Measurements from ENCODE around the gene IER5.

The IER5 gene

DNA sequence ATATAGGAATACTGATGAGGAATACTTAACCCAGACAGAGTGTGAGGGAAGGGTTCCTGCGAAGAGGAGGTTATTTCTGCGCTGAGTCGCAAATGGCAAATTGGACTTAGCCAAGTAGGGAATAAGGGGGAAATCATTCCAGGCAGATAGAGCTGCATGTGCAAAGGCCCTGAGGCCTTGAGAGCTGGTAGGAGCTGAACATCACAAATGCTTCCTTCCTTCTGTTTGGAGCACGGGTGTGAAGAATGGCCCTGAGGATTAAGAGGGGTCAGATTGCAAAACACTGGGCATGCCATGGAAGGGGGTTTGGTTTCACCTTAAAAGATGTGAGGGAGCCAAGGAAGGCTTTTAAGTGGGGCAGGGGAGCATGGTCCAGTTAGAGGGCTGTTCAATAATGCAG lies 12.4 kb downstream of the IER5 start:
- H3K4me1 ChIP-seq (ENCODE audit: control insufficient read depth in 1 of 2, insufficient read depth in 2 of 2, low read length in 2 of 2) = peaks cover 21 to 23% of the 10 kb centered on the region in 2 donors
- H3K27ac ChIP-seq (ENCODE audit: low read length) = no peak overlapping the region
- H3K9me3 ChIP-seq (ENCODE audit: control insufficient read depth in 1 of 2, low read length in 2 of 2) = no peaks in the 10 kb centered on the region
- H3K27me3 ChIP-seq (ENCODE audit: low read depth, low read length) = no peaks in the 10 kb centered on the region
- H3K4me3 ChIP-seq (ENCODE audit: low read depth in 1 of 2, low read length in 2 of 2) = no peak overlapping the region
- no peaks in the 10 kb centered on the region for H3K36me3 ChIP-seq (ENCODE audit: control insufficient read depth in 1 of 2, insufficient read depth in 2 of 2, low read length in 2 of 2)

DNA sequence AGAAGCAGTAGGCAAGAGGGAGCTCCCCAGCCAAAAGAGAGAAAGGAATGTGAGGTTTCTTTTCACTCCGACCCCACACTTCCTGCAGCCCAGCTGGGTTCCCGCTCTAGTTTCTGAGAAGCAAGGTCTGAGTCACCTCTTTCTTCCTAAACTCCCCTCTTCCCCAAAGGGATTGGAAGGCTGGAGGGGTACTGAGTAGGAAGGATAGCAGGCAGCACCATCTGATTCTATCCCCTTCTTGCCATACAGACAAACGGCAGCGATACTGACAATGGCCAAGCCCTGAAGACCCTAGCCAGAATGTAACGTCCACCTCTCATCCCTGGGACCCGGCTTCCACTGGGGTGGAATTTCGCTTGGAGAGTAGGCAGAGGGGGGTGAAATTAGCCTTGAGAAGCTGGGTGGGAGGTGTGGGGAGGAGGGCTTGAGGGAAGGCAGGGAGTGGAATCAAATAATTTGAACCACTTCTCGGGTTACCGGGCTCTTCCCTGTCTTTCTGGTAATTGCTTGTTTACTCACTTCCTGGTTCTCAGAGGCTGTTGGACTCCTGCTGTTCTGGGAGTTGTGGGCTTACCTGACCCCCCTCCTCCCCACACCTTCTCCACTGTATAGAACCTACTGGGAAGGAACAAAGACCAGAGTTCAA lies 13.2 kb downstream of the IER5 start:
- Histone ChIP-seq H3K36me3 (ENCODE audit: control insufficient read depth in 1 of 2, insufficient read depth in 2 of 2, low read length in 2 of 2) (no peaks in the 10 kb centered on the region), H3K27ac (ENCODE audit: low read length) (no peak overlapping the region), H3K4me1 (ENCODE audit: control insufficient read depth in 1 of 2, insufficient read depth in 2 of 2, low read length in 2 of 2) (peaks cover 17 to 23% of the 10 kb centered on the region in 2 donors), H3K4me3 (ENCODE audit: low read depth in 1 of 2, low read length in 2 of 2) (no peak overlapping the region), H3K27me3 (ENCODE audit: low read depth, low read length) (no peaks in the 10 kb centered on the region), H3K9me3 (ENCODE audit: control insufficient read depth in 1 of 2, low read length in 2 of 2) (no peaks in the 10 kb centered on the region)

DNA sequence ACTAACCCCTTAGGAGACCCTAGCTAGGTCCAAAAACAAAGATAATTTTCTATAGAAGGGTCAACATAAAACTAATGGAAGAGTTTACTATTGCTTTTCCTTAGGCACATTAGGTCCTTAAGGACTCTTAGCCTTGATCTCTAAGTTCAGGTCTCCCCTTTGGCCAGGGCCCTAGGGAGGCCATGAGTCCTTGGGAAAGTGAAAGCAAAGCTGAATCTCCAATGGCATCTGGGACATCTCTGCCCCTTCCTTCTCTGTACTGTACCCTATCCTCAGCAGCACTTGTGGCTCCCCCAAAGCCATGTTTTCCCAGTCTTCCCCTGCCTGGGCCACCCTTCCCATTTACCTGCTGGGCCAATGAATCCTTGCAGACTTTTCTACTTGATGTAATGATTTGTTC lies 14.3 kb downstream of the IER5 start:
- H3K27ac ChIP-seq (ENCODE audit: low read length) = no peak overlapping the region
- no peaks in the 10 kb centered on the region for H3K36me3 ChIP-seq (ENCODE audit: control insufficient read depth in 1 of 2, insufficient read depth in 2 of 2, low read length in 2 of 2)
- H3K4me3 ChIP-seq (ENCODE audit: low read depth in 1 of 2, low read length in 2 of 2) = no peak overlapping the region
- H3K4me1 ChIP-seq (ENCODE audit: control insufficient read depth in 1 of 2, insufficient read depth in 2 of 2, low read length in 2 of 2) = peaks cover 10 to 23% of the 10 kb centered on the region in 2 donors
- no peaks in the 10 kb centered on the region for H3K9me3 ChIP-seq (ENCODE audit: control insufficient read depth in 1 of 2, low read length in 2 of 2)
- H3K27me3 ChIP-seq (ENCODE audit: low read depth, low read length) = no peaks in the 10 kb centered on the region

DNA sequence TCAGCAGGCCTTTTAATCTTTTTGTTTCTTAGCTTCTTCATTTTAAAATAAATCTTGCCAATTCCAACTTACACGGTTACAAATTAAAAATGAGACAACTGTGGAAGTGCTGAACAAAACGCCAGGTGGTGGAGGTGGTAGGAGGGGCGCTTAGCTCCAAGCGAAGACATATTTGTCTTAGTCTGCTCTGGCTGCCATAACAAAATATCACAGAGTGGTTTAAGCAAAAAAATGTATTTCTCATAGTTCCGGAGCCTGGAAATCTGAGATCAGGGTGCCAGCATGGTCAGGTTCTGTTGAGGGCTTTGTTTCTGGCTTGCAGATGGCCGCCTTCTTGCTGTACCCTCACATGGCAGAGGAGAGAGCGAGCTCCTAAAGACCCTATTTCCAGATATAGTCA lies 14.9 kb downstream of the IER5 start:
- peaks cover 10 to 23% of the 10 kb centered on the region in 2 donors for H3K4me1 ChIP-seq (ENCODE audit: control insufficient read depth in 1 of 2, insufficient read depth in 2 of 2, low read length in 2 of 2)
- H3K4me3 ChIP-seq (ENCODE audit: low read depth in 1 of 2, low read length in 2 of 2) = no peak overlapping the region
- H3K27ac ChIP-seq (ENCODE audit: low read length) = no peak overlapping the region
- H3K27me3 ChIP-seq (ENCODE audit: low read depth, low read length) = no peaks in the 10 kb centered on the region
- no peaks in the 10 kb centered on the region for H3K9me3 ChIP-seq (ENCODE audit: control insufficient read depth in 1 of 2, low read length in 2 of 2)
- H3K36me3 ChIP-seq (ENCODE audit: control insufficient read depth in 1 of 2, insufficient read depth in 2 of 2, low read length in 2 of 2) = no peaks in the 10 kb centered on the region

DNA sequence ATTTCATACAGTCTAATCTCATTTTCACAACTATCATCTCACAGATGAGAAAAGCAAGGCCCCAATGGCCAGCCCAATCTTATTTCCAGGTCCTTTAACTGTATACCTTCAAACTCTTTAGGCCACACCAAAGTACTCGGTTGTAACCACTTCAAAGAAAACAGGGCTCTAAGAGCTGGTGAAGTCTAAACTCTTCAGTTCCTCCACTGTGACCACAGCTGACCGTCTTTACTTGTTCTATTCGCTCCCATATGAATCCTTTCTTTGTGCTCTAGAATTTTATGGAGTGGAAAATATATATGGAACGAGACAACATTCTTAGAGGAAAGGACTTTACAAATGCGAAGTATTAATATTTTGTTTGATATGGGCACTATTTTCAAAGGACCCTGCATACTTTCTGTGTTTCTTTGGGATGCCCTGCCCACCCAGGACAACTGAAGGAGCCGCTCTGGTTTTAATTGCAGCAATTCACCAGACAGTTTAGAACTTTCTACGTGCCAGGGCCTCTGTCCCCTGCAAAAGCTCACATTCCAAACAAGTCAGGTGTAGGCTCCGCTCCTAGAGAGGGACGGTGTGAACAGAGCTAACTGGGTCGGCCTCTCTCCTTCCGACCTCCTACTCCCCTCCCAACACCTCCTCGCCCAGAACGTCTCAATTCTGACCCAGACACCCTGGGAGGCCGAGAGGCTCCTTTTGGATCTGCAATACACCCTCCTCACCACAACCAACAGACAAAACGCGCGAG lies 15.7 kb downstream of the IER5 start:
- H3K27ac ChIP-seq (ENCODE audit: low read length) = no peak overlapping the region
- H3K4me3 ChIP-seq (ENCODE audit: low read depth in 1 of 2, low read length in 2 of 2) = peak overlapping the region; percentile 62 to 72
- H3K27me3 ChIP-seq (ENCODE audit: low read depth, low read length) = no peaks in the 10 kb centered on the region
- no peaks in the 10 kb centered on the region for H3K36me3 ChIP-seq (ENCODE audit: control insufficient read depth in 1 of 2, insufficient read depth in 2 of 2, low read length in 2 of 2)
- peaks cover 4 to 23% of the 10 kb centered on the region in 2 donors for H3K4me1 ChIP-seq (ENCODE audit: control insufficient read depth in 1 of 2, insufficient read depth in 2 of 2, low read length in 2 of 2)
- no peaks in the 10 kb centered on the region for H3K9me3 ChIP-seq (ENCODE audit: control insufficient read depth in 1 of 2, low read length in 2 of 2)

DNA sequence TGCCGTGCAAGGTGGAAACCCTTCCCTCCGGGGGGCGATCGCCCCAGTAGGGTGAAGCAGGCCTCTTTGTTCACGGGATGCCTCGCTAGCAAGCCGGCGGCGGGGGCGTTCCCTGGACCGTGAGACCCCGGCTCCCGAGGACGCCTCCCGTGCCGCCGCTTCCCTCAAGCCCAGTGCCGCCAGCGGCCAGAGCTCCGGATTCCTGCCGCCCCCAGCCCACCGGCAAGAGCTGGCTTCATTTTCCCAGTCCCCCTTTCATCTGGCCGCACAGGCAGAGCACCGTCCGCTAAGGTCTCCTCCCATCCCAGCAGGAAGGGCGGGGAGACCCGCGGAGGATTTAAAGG lies 16.3 kb downstream of the IER5 start:
- Histone ChIP-seq H3K9me3 (ENCODE audit: control insufficient read depth in 1 of 2, low read length in 2 of 2) (no peaks in the 10 kb centered on the region), H3K36me3 (ENCODE audit: control insufficient read depth in 1 of 2, insufficient read depth in 2 of 2, low read length in 2 of 2) (no peaks in the 10 kb centered on the region), H3K27me3 (ENCODE audit: low read depth, low read length) (no peaks in the 10 kb centered on the region), H3K4me3 (ENCODE audit: low read depth in 1 of 2, low read length in 2 of 2) (peak overlapping the region; percentile 62 to 72), H3K27ac (ENCODE audit: low read length) (no peak overlapping the region), H3K4me1 (ENCODE audit: control insufficient read depth in 1 of 2, insufficient read depth in 2 of 2, low read length in 2 of 2) (peaks cover 0 to 17% of the 10 kb centered on the region in 2 donors)

DNA sequence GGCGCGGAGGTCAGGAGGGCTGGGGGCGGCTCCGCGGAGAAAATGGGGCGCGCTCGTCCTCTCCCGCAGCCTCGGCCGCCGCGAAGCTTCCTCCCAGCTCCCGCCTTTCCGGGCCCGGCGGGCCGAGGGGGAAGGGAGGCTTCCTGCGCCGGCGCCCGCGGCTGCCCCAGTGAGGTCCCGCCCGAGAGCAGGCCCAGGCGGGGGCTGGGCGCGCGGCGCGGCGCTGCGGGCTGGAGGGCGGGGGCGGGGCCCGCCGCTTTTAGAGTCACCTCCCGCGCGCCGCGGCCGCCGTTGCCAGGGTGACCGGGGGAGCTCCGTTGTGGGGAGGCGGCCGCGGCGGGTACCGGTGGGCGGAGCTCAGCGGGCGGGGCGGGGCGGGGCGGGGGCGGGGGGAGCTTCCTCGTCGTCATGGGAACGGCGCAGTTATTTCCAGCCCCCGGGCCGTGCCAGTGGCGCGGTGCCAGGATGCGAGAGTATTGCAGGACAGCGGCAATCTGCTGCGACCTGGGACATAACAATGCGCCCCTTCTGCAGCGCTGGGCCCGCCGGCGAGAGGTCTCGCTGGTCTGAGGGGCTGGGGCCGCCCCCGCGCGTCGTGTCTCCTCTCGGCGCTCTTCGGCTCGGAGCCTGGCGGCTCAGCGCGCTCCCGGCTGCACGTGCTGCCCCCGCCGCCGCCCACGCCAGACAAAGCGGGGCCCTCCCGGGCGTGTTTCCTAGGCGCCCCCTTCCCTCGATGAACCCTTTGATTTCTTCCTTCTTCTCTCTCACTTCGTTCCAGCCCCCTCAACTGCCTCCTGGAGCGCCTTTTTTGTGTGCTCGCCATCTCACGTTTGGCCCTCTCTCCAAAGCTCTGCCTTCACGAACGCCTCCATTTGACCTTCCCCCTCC lies 16.9 kb downstream of the IER5 start:
- Histone ChIP-seq H3K4me1 (ENCODE audit: control insufficient read depth in 1 of 2, insufficient read depth in 2 of 2, low read length in 2 of 2) (peaks cover 0 to 14% of the 10 kb centered on the region in 2 donors), H3K27me3 (ENCODE audit: low read depth, low read length) (no peaks in the 10 kb centered on the region), H3K36me3 (ENCODE audit: control insufficient read depth in 1 of 2, insufficient read depth in 2 of 2, low read length in 2 of 2) (no peaks in the 10 kb centered on the region), H3K27ac (ENCODE audit: low read length) (no peak overlapping the region), H3K9me3 (ENCODE audit: control insufficient read depth in 1 of 2, low read length in 2 of 2) (no peaks in the 10 kb centered on the region), H3K4me3 (ENCODE audit: low read depth in 1 of 2, low read length in 2 of 2) (peak overlapping the region; percentile 62 to 72)

DNA sequence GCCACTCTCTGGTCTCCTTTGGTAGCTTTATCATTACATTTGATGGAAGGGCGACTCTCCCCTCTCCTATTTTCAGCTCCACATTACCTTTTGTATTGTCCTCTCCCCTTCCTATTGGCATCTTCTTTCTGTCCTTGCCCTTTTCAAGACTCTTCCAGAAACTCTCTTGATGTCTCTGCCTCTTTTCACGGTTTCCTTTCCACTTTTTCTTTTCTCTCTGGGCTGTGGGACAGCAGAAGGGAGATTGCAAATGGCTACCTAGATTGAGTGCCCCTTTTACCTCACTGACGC lies 17.5 kb downstream of the IER5 start:
- no peak overlapping the region for H3K27ac ChIP-seq (ENCODE audit: low read length)

DNA sequence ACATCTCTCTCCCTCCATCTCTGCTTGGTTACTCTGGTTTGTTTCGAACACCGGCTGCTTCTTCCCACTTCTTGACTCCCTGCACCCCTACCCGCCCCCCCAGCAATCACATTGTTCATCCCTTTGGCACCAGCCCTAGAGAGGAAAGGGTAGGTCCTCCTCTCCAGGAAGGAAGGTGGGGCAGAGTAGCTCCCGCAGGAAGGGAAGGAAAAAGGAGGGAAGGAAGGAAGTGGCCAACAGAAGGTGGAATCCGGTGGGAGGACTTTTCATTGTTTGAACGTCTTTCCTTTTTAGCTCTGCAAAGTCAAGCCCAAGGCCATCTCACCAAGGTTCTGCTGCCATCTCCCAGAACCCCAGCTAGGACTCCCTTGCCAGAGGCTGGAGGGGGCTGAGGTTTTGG lies 18.0 kb downstream of the IER5 start:
- Histone ChIP-seq H3K4me3 (ENCODE audit: low read depth in 1 of 2, low read length in 2 of 2) (no peak overlapping the region), H3K4me1 (ENCODE audit: control insufficient read depth in 1 of 2, insufficient read depth in 2 of 2, low read length in 2 of 2) (peaks cover 0 to 14% of the 10 kb centered on the region in 2 donors), H3K36me3 (ENCODE audit: control insufficient read depth in 1 of 2, insufficient read depth in 2 of 2, low read length in 2 of 2) (no peaks in the 10 kb centered on the region), H3K27ac (ENCODE audit: low read length) (no peak overlapping the region), H3K9me3 (ENCODE audit: control insufficient read depth in 1 of 2, low read length in 2 of 2) (no peaks in the 10 kb centered on the region), H3K27me3 (ENCODE audit: low read depth, low read length) (no peaks in the 10 kb centered on the region)

More for the DNA sequence above, 17.5 kb downstream of the IER5 start:
- H3K4me3 ChIP-seq (ENCODE audit: low read depth in 1 of 2, low read length in 2 of 2) = peak overlapping the region in 1 of 2 donors; percentile 53
- H3K36me3 ChIP-seq (ENCODE audit: control insufficient read depth in 1 of 2, insufficient read depth in 2 of 2, low read length in 2 of 2) = no peaks in the 10 kb centered on the region
- peaks cover 0 to 14% of the 10 kb centered on the region in 2 donors for H3K4me1 ChIP-seq (ENCODE audit: control insufficient read depth in 1 of 2, insufficient read depth in 2 of 2, low read length in 2 of 2)
- no peaks in the 10 kb centered on the region for H3K27me3 ChIP-seq (ENCODE audit: low read depth, low read length)
- no peaks in the 10 kb centered on the region for H3K9me3 ChIP-seq (ENCODE audit: control insufficient read depth in 1 of 2, low read length in 2 of 2)

DNA sequence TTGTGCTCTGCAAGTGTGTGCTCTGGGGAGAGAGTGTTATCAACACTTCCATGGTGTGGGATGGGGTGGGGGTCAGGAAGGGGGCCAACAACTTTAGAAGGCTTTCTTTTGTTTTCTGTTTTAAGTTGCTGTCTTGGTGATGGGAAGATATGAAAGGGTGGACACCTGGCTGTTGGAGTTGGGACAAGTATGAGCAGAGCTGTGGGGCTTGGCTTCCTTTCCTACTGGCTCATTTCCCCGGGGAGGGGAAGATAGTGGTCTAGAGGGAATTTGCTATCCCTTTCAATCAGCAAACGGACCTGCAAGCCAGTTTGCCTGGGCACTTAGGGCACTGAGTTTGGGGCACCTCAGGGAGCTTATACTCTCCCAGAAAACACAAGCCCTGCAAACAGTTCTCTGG lies 19.2 kb downstream of the IER5 start:
- H3K36me3 ChIP-seq (ENCODE audit: control insufficient read depth in 1 of 2, insufficient read depth in 2 of 2, low read length in 2 of 2) = no peaks in the 10 kb centered on the region
- H3K4me1 ChIP-seq (ENCODE audit: control insufficient read depth in 1 of 2, insufficient read depth in 2 of 2, low read length in 2 of 2) = peaks cover 5 to 16% of the 10 kb centered on the region in 2 donors
- H3K27ac ChIP-seq (ENCODE audit: low read length) = no peak overlapping the region
- no peaks in the 10 kb centered on the region for H3K27me3 ChIP-seq (ENCODE audit: low read depth, low read length)
- H3K9me3 ChIP-seq (ENCODE audit: control insufficient read depth in 1 of 2, low read length in 2 of 2) = no peaks in the 10 kb centered on the region
- no peak overlapping the region for H3K4me3 ChIP-seq (ENCODE audit: low read depth in 1 of 2, low read length in 2 of 2)

DNA sequence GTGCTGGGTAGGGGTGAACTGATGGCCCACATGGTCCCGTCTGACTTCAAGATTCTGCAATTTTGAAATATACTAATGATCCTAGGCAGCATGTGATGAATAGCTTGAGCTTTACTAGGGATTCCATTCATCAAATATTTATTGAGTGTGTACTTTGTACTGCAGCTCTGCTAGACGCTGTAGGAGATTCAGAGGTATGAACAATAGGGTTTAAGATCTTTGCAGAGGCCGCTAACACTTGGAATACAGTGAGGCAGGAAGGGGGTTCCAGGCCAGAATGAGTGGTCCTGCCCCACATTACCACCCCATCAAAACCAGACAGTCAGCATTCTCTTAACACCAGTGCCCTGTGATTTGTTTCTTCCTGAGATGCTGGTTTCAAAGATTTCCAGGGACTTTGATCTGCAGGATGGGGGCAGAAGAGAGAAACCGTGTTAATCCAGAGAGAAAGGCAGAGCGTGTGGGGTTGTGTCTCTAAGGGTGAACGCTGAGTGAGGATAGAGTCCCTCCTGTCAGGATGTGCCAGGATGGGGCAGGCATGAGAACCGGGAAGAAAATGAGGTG lies 19.9 kb downstream of the IER5 start:
- Histone ChIP-seq H3K27ac (ENCODE audit: low read length) (no peak overlapping the region), H3K27me3 (ENCODE audit: low read depth, low read length) (no peaks in the 10 kb centered on the region), H3K4me3 (ENCODE audit: low read depth in 1 of 2, low read length in 2 of 2) (no peak overlapping the region), H3K9me3 (ENCODE audit: control insufficient read depth in 1 of 2, low read length in 2 of 2) (no peaks in the 10 kb centered on the region), H3K36me3 (ENCODE audit: control insufficient read depth in 1 of 2, insufficient read depth in 2 of 2, low read length in 2 of 2) (no peaks in the 10 kb centered on the region), H3K4me1 (ENCODE audit: control insufficient read depth in 1 of 2, insufficient read depth in 2 of 2, low read length in 2 of 2) (peaks cover 12 to 22% of the 10 kb centered on the region in 2 donors)
